Measurements from ENCODE around the gene OTOG. TPM values are rescaled to one million over a fixed set of nuclear protein-coding genes. Genes with fewer than 3 reads are reported as not detected.
A peak's percentile ranks its signal among the peaks of the same experiment; 100 is the strongest.

OTOG gene
- total RNA-seq, 1 donor from 2014 or later, result 42.1 TPM

- Histone ChIP-seq H3K4me3 (no peak overlapping the region), H2AFZ (replicated peaks) (no peak overlapping the region), H3K36me3 (no peaks in the 10 kb centered on the region), H3K27me3 (peaks cover 28% of the 10 kb centered on the region), H4K20me1 (ENCODE audit: low read depth) (peaks cover 8% of the 10 kb centered on the region), H3K9ac (no peak overlapping the region), H3K27ac (no peak overlapping the region), H3K4me1 (peaks cover 7% of the 10 kb centered on the region), H3K4me2 (no peak overlapping the region), H3K79me2 (ENCODE audit: low read depth) (no peaks in the 10 kb centered on the region), H3F3A (ENCODE audit: low read depth) (no peaks in the 10 kb centered on the region), H3K9me3 (ENCODE audit: low read depth) (no peaks in the 10 kb centered on the region)
- DNase-seq (ENCODE audit: low spot score), result no peak
- Mint-ChIP-seq H3K36me3 (no peaks in the 10 kb centered on the region), H3K4me3 (no peak overlapping the region), H3K9me3 (peaks cover 10% of the 10 kb centered on the region), H3K27ac (no peak overlapping the region), H3K4me1 (peaks cover 5% of the 10 kb centered on the region), H3K27me3 (ENCODE audit: insufficient read depth, low read depth) (peaks cover 22% of the 10 kb centered on the region)
- TF ChIP-seq EZH2phosphoT487 (IDR thresholded peaks at IDR 0.05) (no peak), EZH2 (IDR thresholded peaks at IDR 0.05) (no peak)
- TF ChIP-seq, protein P1, sequence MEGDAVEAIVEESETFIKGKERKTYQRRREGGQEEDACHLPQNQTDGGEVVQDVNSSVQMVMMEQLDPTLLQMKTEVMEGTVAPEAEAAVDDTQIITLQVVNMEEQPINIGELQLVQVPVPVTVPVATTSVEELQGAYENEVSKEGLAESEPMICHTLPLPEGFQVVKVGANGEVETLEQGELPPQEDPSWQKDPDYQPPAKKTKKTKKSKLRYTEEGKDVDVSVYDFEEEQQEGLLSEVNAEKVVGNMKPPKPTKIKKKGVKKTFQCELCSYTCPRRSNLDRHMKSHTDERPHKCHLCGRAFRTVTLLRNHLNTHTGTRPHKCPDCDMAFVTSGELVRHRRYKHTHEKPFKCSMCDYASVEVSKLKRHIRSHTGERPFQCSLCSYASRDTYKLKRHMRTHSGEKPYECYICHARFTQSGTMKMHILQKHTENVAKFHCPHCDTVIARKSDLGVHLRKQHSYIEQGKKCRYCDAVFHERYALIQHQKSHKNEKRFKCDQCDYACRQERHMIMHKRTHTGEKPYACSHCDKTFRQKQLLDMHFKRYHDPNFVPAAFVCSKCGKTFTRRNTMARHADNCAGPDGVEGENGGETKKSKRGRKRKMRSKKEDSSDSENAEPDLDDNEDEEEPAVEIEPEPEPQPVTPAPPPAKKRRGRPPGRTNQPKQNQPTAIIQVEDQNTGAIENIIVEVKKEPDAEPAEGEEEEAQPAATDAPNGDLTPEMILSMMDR (IDR thresholded peaks at IDR 0.05), result no peak
Measured at GRCh38 chr11:17596310-17596669, 49.2 kb downstream of the OTOG start.

GRCh38 chr11:17596711-17597110, 49.7 kb downstream of the OTOG start:
- peaks cover 10% of the 10 kb centered on the region for H3K9me3 Mint-ChIP-seq
- Histone ChIP-seq H3K9ac (no peak overlapping the region), H3K27ac (no peak overlapping the region), H3F3A (ENCODE audit: low read depth) (no peaks in the 10 kb centered on the region), H3K79me2 (ENCODE audit: low read depth) (no peaks in the 10 kb centered on the region), H3K4me1 (peaks cover 11% of the 10 kb centered on the region), H3K4me3 (no peak overlapping the region), H3K9me3 (ENCODE audit: low read depth) (no peaks in the 10 kb centered on the region), H3K36me3 (no peaks in the 10 kb centered on the region), H3K4me2 (no peak overlapping the region), H2AFZ (replicated peaks) (no peak overlapping the region), H4K20me1 (ENCODE audit: low read depth) (peaks cover 8% of the 10 kb centered on the region), H3K27me3 (peaks cover 26% of the 10 kb centered on the region)
- no peak for TF ChIP-seq EZH2 (IDR thresholded peaks at IDR 0.05)
- TF ChIP-seq, protein P1 (IDR thresholded peaks at IDR 0.05), result no peak
- no peak for TF ChIP-seq EZH2phosphoT487 (IDR thresholded peaks at IDR 0.05)
- no peaks in the 10 kb centered on the region for H3K36me3 Mint-ChIP-seq
- DNase-seq (ENCODE audit: low spot score), result no peak
- peaks cover 5% of the 10 kb centered on the region for H3K4me1 Mint-ChIP-seq
- H3K27ac Mint-ChIP-seq, result no peak overlapping the region
- H3K4me3 Mint-ChIP-seq, result no peak overlapping the region
- H3K27me3 Mint-ChIP-seq (ENCODE audit: insufficient read depth, low read depth), result peaks cover 24% of the 10 kb centered on the region

DNA sequence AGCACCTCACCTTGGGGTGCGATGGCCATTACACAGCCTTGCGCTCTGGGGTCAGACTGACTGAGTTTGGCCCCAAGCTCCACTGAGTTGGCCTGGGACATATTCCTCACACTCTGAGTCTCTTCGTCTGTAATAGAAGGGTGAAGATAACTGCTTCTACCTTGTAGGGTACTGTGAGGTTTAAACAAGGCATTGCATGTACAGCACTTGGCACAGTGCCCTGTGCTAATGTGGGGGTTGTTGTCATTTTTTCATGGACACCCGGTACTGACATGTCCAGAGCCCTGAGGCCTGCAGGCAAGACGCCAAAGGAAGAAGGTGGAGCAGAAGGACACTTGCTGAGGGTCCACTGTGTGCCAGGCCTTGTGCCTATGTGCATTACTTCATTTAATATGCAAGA, 50.7 kb downstream of the OTOG start:
- Histone ChIP-seq H3K27me3 (peaks cover 22% of the 10 kb centered on the region), H3F3A (ENCODE audit: low read depth) (no peaks in the 10 kb centered on the region), H3K79me2 (ENCODE audit: low read depth) (no peaks in the 10 kb centered on the region), H3K9ac (no peak overlapping the region), H3K27ac (no peak overlapping the region), H3K36me3 (no peaks in the 10 kb centered on the region), H2AFZ (replicated peaks) (no peak overlapping the region), H3K4me3 (no peak overlapping the region), H4K20me1 (ENCODE audit: low read depth) (peaks cover 8% of the 10 kb centered on the region), H3K9me3 (ENCODE audit: low read depth) (no peaks in the 10 kb centered on the region), H3K4me2 (no peak overlapping the region), H3K4me1 (peaks cover 11% of the 10 kb centered on the region)
- peaks cover 20% of the 10 kb centered on the region for H3K27me3 Mint-ChIP-seq (ENCODE audit: insufficient read depth, low read depth)
- H3K27ac Mint-ChIP-seq, result peak overlapping the region; percentile 46
- peaks cover 10% of the 10 kb centered on the region for H3K9me3 Mint-ChIP-seq
- DNase-seq (ENCODE audit: low spot score), result no peak
- no peaks in the 10 kb centered on the region for H3K36me3 Mint-ChIP-seq
- peaks cover 5% of the 10 kb centered on the region for H3K4me1 Mint-ChIP-seq
- H3K4me3 Mint-ChIP-seq, result no peak overlapping the region
- TF ChIP-seq, protein P1 (IDR thresholded peaks at IDR 0.05), result no peak
- TF ChIP-seq EZH2phosphoT487 (IDR thresholded peaks at IDR 0.05), result no peak
- TF ChIP-seq EZH2 (IDR thresholded peaks at IDR 0.05), result no peak

All from neural progenitor cell (in vitro differentiated cells).